Smooth muscle cell (in vitro differentiated cells): ENCODE results near the gene MALL. TPM values are rescaled to one million over a fixed set of nuclear protein-coding genes. Genes with fewer than 3 reads are reported as not detected.

Source experiments
- DNase-seq: peaks from one replicate; lab custom pipeline; 2025; ENCODE audit not compliant: unreplicated experiment; lab: John Stamatoyannopoulos, UW
- H2AFZ ChIP-seq: fragments of 200-600 bp; sonication (generic); 2 replicates; pipeline ENCODE4 v1.6.0; 2016; ENCODE audit warnings: antibody characterized with exemption, low read depth, mild to moderate bottlenecking
- H3F3A ChIP-seq: fragments of 200-600 bp; sonication (generic); 2 replicates; pipeline ENCODE4 v1.6.0; 2017; ENCODE audit warnings: antibody characterized with exemption, low read depth
- H3K27ac ChIP-seq: fragments of 200-600 bp; sonication (generic); 2 replicates; pipeline ENCODE4 v1.5.1; 2016; ENCODE audit warnings: low read depth, mild to moderate bottlenecking
- H3K27me3 ChIP-seq: fragments of 200-600 bp; sonication (generic); 2 replicates; pipeline ENCODE4 v1.6.1; 2016; ENCODE audit warnings: low read depth, mild to moderate bottlenecking
- H3K36me3 ChIP-seq: fragments of 200-600 bp; sonication (generic); 2 replicates; pipeline ENCODE4 v1.5.1; 2016; ENCODE audit warnings: low read depth
- H3K4me1 ChIP-seq: fragments of 200-600 bp; sonication (generic); 2 replicates; pipeline ENCODE4 v1.5.1; 2016; ENCODE audit warnings: low read depth
- H3K4me2 ChIP-seq: fragments of 200-600 bp; sonication (generic); 2 replicates; pipeline ENCODE4 v1.6.0; 2016; ENCODE audit warnings: mild to moderate bottlenecking
- H3K4me3 ChIP-seq: fragments of 200-600 bp; sonication (generic); 2 replicates; pipeline ENCODE4 v1.5.1; 2016; ENCODE audit warnings: mild to moderate bottlenecking
- H3K79me2 ChIP-seq: fragments of 200-600 bp; sonication (generic); 2 replicates; pipeline ENCODE4 v1.6.0; 2016; ENCODE audit warnings: low read depth, mild to moderate bottlenecking
- H3K9ac ChIP-seq: fragments of 200-600 bp; sonication (generic); 2 replicates; pipeline ENCODE4 v1.6.0; 2016; ENCODE audit warnings: low read depth
- H3K9me3 ChIP-seq: fragments of 200-600 bp; sonication (generic); replicated peaks from 2 replicates; pipeline ENCODE4 v1.5.1; 2016; ENCODE audit warnings: low read depth
- H4K20me1 ChIP-seq: fragments of 200-600 bp; sonication (generic); 2 replicates; pipeline ENCODE4 v1.6.0; 2016; ENCODE audit warnings: low read depth
- CTCF ChIP-seq: fragments of 200-600 bp; sonication (generic); IDR thresholded peaks from 2 replicates; pipeline ENCODE4 v1.5.1; 2017; ENCODE audit warnings: borderline replicate concordance, mild to moderate bottlenecking, antibody characterized with exemption; ENCODE audit not compliant: insufficient read depth, poor library complexity, severe bottlenecking
- WGBS: methylation state at CpG from one replicate; pipeline ENCODE4 v1.1.7; 2016; ENCODE audit warnings: low lambda C conversion rate; 5-methylcytosine and 5-hydroxymethylcytosine counted together
- polyA plus RNA-seq: library from polyadenylated mRNA; unstranded; fragments of >200 nt; fragmentation: Nextera tagmentation; extraction: Ambion mirVana; gene quantifications from 2 replicates; pipeline ENCODE4 v1.2.1, GENCODE V29; 2016
- total RNA-seq: library from RNA; depleted of rRNA; stranded (reverse); fragments of >200 nt; gene quantifications from 2 replicates; pipeline ENCODE4 v1.2.3, GENCODE V29; 2014

MALL gene
- total and polyA plus RNA-seq, 2 experiments from 2014 or later, result 3.4 to 4.4 TPM

- H3K36me3 ChIP-seq, result no peaks in the 10 kb centered on the region
- H3K9me3 ChIP-seq, result no peaks in the 10 kb centered on the region
- no peak overlapping the region for H2AFZ ChIP-seq
- H3F3A ChIP-seq, result no peaks in the 10 kb centered on the region
- no peaks in the 10 kb centered on the region for H4K20me1 ChIP-seq
- H3K9ac ChIP-seq, result no peak overlapping the region
- no peak for DNase-seq
- TF ChIP-seq CTCF, result no peak
- no peaks in the 10 kb centered on the region for H3K79me2 ChIP-seq
- H3K4me3 ChIP-seq, result no peak overlapping the region
- H3K4me1 ChIP-seq, result peaks cover 8% of the 10 kb centered on the region
- WGBS, result 98% methylated on average over 3 of the region's 3 CpGs
- H3K27ac ChIP-seq, result no peak overlapping the region
- H3K27me3 ChIP-seq, result peaks cover 44% of the 10 kb centered on the region
- no peak overlapping the region for H3K4me2 ChIP-seq
Measured at GRCh38 chr2:110121592-110121991, 6.0 kb upstream of the MALL start.

DNA sequence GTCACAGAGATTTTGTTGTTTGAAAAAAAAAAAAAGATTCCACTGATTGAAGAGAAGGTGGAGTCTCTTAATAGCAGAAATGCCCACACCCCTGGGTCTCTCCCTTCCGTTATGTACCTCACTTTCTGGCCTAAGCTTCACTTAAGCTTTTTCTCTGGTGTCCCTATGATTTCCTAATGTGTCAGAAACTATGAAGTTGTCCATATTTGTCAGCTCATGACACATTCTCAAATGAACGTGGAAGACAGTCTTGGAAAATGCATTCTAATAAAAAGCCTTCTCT is 5.4 kb upstream of the MALL start:
- no peak for TF ChIP-seq CTCF
- Histone ChIP-seq H3K4me1 (peaks cover 12% of the 10 kb centered on the region), H3K36me3 (no peaks in the 10 kb centered on the region), H3K4me3 (no peak overlapping the region), H3K4me2 (no peak overlapping the region), H3F3A (no peaks in the 10 kb centered on the region), H3K9me3 (no peaks in the 10 kb centered on the region), H4K20me1 (no peaks in the 10 kb centered on the region), H3K27ac (no peak overlapping the region), H2AFZ (no peak overlapping the region), H3K27me3 (peaks cover 50% of the 10 kb centered on the region), H3K9ac (no peak overlapping the region), H3K79me2 (no peaks in the 10 kb centered on the region)
- DNase-seq, result no peak
- WGBS, result 77% methylated on average over 2 of the region's 2 CpGs

- DNase-seq, result no peak
- Histone ChIP-seq H3K9ac (no peak overlapping the region), H4K20me1 (no peaks in the 10 kb centered on the region), H3K79me2 (no peaks in the 10 kb centered on the region), H3K27me3 (peaks cover 55% of the 10 kb centered on the region), H2AFZ (no peak overlapping the region), H3K4me1 (peaks cover 10% of the 10 kb centered on the region), H3K27ac (no peak overlapping the region), H3K36me3 (no peaks in the 10 kb centered on the region), H3K4me2 (no peak overlapping the region), H3F3A (no peaks in the 10 kb centered on the region), H3K9me3 (no peaks in the 10 kb centered on the region), H3K4me3 (no peak overlapping the region)
- WGBS, result 86% methylated on average over 11 of the region's 11 CpGs
- no peak for TF ChIP-seq CTCF
Measured at GRCh38 chr2:110120171-110121051, 4.8 kb upstream of the MALL start.
